ENCODE results near the gene NIPBL.

- TF ChIP-seq FOXM1 (IDR thresholded peaks at IDR 0.05; ENCODE audit: borderline replicate concordance) (no peak), NFRKB (IDR thresholded peaks at IDR 0.05) (no peak), ELF4 (IDR thresholded peaks at IDR 0.05) (no peak), BHLHE40 (IDR thresholded peaks at IDR 0.05; ENCODE audit: borderline replicate concordance) (no peak), HDGF (IDR thresholded peaks at IDR 0.05; ENCODE audit: borderline replicate concordance) (no peak), TARDBP (IDR thresholded peaks at IDR 0.05) (no peak), FOXK2 (IDR thresholded peaks at IDR 0.05) (no peak), FOXA1 (IDR thresholded peaks at IDR 0.05) (no peak), ZNF384 (IDR thresholded peaks at IDR 0.05) (no peak), SUZ12 (IDR thresholded peaks at IDR 0.05) (no peak), ARNT (IDR thresholded peaks at IDR 0.05) (no peak), L3MBTL2 (conservative IDR thresholded peaks at IDR 0.05) (no peak), LEF1 (IDR thresholded peaks at IDR 0.05; ENCODE audit: borderline replicate concordance) (no peak)
These were observed 59.7 kb downstream of the NIPBL start for GRCh38 chr5:36936309-36936708.

Measured in HEK293T (cell line).